T-cell (primary cell): ENCODE data around the gene SPATA31D1. TPM values are rescaled to one million over a fixed set of nuclear protein-coding genes. Genes with fewer than 3 reads are reported as not detected.

Source experiments
- total RNA-seq, 35 experiments: library from RNA in 6 of 35; stranded (reverse) in 6 of 35; fragments of 120-200 nt in 1 of 35; gene quantifications; one replicate each; pipeline versions ENCODE4 v1.2.1 to v1.2.4 and lab custom pipeline; 2013 to 2026

SPATA31D1 gene
- total RNA-seq, 5 donors from 2014 or later (not counting 1 experiment from before 2014, with no cell fraction given), result not detected

Other genes with a start within 250 kb of the SPATA31D1 start
- not detected for gene SPATA31D4, start 60.3 kb upstream of the SPATA31D1 start, total RNA-seq
- gene SPATA31D3, start 45.3 kb upstream of the SPATA31D1 start, total RNA-seq, result not detected